ENCODE results near the gene RAET1E.

DNA sequence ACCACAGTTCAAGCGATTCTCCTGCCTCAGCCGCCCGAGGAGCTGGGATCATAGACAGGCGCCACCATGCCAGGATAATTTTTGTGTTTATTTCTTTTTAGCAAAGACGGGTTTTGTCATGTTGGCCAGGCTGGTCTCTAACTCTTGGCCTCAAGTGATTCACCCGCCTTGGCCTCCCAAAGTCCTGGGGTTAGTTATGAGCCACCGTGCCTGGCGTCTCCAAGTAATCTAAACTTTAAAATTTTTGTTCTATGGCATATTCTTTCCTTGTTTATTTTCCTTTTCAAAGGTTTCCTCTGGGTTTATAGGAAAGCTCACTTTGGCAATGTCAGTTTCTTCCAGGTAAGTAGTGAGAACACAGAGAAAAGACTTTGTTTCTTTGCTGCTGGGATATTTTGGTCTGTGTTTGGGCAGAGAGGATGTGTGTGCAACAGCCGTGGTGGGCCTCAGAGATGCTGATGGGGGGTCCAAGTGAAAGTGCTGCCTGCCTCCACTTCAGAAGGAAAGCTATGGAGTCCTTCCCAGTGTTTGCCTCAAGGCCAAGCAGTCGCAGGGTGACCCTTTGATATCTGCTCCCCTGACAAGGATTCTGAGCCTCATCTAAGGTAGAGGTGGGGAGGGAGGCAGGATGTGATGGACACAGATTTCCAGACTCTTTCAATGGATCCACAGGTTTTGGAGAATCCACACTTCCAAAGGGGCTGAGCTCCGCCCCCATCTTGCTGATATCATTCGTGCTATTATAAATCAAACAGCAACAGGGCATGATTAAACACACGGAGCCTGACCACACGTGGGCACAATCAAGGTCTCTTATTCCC lies 36.1 kb downstream of the RAET1E start:
- no peak for TF ChIP-seq EP300 (IDR thresholded peaks at IDR 0.05)
- TF ChIP-seq CTCF (IDR thresholded peaks at IDR 0.05), result no peak
- TF ChIP-seq POLR2A (IDR thresholded peaks at IDR 0.05), result no peak
- no peak for TF ChIP-seq POLR2AphosphoS5 (IDR thresholded peaks at IDR 0.05)

Data from sigmoid colon (tissue), 4 donors.